ENCODE data around the gene GGT6.

DNA sequence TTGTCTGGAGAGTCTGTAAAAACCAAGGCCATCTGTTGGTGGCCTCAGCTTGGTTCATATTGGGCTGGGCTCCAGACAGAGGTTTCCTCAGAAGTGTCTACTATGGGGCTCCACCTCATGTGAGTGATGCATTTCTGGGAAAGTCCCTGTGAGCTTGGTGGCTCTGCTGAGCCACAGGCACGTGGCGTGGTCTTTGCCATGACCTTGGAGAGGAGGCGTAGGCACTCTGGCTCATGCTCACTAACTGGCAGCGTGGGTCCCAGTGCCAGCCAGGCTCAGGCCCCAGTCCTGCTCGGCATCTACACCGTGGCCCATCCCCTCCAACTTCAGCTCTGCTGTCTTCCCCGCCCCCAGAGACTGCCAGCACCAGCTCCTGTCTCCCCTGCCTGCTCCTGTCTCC is 13.3 kb upstream of the GGT6 start:
- TF ChIP-seq, protein P1, sequence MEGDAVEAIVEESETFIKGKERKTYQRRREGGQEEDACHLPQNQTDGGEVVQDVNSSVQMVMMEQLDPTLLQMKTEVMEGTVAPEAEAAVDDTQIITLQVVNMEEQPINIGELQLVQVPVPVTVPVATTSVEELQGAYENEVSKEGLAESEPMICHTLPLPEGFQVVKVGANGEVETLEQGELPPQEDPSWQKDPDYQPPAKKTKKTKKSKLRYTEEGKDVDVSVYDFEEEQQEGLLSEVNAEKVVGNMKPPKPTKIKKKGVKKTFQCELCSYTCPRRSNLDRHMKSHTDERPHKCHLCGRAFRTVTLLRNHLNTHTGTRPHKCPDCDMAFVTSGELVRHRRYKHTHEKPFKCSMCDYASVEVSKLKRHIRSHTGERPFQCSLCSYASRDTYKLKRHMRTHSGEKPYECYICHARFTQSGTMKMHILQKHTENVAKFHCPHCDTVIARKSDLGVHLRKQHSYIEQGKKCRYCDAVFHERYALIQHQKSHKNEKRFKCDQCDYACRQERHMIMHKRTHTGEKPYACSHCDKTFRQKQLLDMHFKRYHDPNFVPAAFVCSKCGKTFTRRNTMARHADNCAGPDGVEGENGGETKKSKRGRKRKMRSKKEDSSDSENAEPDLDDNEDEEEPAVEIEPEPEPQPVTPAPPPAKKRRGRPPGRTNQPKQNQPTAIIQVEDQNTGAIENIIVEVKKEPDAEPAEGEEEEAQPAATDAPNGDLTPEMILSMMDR (IDR thresholded peaks at IDR 0.05; ENCODE audit: borderline replicate concordance, extremely low read depth, low read length, poor library complexity, severe bottlenecking): no peak
- no peak for TF ChIP-seq EZH2 (IDR thresholded peaks at IDR 0.05; ENCODE audit: borderline replicate concordance, low read depth, low read length, severe bottlenecking)

All from DND-41 (cell line).